HG03558 (cell line): ENCODE results near the gene NDUFB7.
A peak's percentile ranks its signal among the peaks of the same experiment; 100 is the strongest.
"Not testable (repeated sequence)": the region's sequence is repeated elsewhere in the genome, so short reads cannot be mapped to it uniquely, and the experiment has no call there.

Experiments
- ATAC-seq: cut with Tn5 transposase; IDR thresholded peaks from one replicate; pipeline ENCODE4 v1.9.1; 2021; ENCODE audit warnings: moderate number of reproducible peaks; ENCODE audit not compliant: unreplicated experiment; ENCODE audit errors: extremely low read depth

NDUFB7 gene

DNA sequence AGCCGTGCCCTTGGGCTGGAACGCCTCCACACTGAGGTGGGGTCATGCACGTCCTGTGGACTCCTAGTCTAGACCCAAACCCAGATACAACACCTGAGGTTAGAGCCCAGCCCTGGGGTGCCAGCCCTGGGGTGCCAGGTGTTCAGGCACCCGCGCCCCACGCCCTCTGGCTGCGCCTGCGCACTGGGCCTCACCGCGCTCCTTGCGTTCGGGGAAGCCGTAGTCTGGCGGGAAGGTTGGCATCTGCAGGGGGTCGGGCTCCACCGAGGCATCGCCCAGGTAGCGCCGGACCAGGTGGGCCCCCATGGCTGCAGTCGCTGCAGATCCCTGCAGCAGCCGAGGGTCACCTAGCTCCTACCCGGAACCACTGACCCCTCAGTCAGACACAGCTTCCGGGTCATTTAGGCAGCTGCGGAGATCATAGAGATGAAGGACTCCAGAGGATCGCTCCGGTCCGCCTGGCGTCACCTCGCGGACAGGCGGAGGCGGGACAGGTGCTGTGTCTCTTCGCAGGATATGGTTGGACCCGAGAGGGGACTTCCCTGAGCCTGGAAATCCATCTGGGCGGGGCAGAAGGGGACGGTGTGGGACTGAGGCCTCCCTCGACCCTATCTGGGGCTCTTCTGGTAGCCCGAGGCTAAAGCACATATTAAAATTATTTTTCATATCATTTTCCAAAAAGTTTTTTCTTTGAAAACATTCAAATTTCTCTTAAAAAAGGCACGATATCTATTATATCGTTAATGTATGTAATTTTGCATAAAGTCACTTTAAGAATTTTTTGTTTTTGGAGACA lies at the start of gene NDUFB7:
NDUFB7 (minus strand) TSS at position 372 of the 796 bp plus-strand sequence; CDS start at position 306, 66 bp downstream.
- ATAC-seq: peak; percentile 51

DNA sequence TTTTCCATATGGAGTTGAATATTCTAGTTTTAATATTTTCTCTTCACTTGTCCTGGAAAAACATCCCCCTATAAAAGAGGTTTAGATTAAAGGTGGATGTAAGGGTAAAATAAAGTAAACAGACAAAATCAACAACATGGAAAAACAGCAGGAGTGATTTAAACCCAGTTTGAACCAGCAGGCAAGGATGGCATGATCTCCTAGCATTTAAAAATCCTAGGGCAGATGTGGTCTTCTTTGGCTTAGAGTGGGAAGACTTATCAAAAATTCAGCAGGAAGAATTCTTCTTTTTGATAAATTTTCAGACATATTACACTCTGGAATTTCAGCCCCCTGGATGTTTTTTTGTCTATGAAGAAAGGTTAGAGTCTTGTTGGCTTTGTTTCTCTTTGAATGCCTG lies 47.5 kb upstream of the NDUFB7 start:
- no peak for ATAC-seq

DNA sequence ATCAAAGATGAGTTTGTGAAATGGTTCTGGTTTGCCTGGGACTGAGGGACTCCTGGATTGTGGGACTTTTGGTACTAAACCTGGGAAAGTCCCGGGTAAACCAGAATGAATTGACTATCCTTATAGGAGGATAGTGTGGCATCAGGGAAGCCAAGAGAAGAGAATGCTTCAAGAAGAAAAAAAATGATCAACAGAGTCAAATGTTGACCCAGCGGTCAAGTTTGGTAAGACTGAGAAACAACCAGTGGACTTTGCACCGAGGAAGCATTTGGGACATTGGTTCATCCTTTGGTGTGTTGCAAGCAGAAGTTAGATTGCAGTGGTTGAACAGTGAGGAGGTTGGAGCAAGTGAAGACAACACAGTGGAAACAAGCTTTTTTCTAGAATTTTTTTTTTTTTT lies 44.5 kb upstream of the NDUFB7 start:
- ATAC-seq: no peak

DNA sequence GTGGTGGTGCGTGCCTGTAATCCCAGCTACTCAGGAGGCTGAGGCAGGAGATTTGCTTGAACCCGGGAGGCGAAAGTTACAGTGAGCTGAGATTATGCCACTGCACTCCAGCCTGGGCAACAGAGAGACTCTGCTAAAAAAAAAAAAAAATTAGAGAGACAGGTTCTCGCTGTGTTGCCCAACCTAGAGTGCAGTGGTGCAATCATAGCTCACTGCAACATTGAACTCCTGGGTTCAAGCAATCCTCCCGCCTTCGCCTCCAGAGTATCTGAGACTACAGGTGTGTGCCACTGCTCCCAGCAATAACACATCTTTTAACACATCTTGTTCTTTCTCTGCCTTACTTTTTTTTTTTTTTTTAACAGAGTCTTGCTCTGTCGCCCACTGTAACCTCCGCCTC lies 43.8 kb upstream of the NDUFB7 start:
- ATAC-seq: no peak

DNA sequence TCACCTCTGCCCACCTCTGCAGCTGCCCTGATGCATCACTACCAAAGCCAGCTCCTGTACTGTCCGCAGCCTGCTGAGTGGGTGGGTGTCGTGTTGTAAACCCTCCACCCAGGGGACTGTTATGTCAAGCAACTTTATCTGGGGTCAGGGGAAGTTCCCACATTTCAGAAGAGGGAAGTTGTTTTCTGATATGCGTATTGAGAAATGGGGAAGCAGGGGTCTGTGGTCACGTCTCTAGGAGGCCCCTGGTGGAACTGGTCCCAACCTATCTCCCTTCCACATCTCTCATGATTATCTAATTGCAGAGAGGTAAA lies 42.2 kb upstream of the NDUFB7 start:
- ATAC-seq: no peak

DNA sequence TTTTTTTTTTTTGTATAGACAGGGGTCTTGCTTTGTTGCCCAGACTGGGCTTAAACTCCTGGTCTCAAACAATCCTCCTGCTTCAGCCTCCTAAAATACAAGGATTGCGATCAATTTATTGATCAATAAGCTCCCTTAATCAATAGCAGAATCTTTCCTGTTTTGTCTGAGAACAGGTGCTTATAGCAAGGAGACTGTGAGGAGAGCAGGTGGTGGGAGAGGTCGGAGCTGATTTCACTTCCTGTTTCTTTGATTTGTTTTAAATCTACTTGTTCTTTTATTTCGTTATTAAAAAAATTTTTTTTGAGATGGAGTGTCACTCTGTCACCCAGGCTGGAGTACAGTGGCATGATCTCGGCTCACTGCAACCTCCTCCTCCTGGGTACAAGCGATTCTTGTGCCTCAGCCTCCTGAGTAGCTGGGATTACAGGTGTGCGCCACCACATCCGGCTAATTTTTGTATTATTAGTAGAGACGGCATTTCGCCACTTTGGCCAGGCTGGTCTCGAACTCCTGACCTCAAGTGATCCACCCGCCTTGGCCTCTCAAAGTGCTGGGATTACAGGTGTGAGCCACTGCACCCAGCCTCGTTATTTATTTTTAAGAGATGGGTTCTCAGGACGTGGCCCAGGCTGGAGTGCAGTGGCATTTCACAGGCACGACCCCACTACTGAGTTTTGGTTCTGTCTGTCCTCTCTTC lies 41.7 kb upstream of the NDUFB7 start:
- ATAC-seq: not testable (repeated sequence)

DNA sequence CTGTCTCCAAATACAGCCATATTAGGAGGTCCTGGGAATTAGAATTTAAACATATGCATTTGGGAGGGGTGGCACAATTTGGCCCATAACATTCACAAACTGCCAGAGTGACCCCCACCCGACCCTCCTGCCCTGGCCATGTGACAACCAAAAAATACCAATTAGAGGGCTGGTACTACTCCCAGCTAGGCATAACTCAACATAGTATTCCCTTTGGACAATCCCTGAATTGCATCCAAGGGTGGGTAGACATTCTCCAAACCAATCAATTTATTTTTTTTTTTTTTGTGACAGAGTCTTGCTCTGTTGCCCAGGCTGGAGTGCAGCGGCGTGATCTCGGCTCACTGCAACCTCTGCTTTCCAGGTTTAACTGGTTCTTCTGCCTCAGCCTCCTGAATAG lies 40.8 kb upstream of the NDUFB7 start:
- ATAC-seq: no peak

DNA sequence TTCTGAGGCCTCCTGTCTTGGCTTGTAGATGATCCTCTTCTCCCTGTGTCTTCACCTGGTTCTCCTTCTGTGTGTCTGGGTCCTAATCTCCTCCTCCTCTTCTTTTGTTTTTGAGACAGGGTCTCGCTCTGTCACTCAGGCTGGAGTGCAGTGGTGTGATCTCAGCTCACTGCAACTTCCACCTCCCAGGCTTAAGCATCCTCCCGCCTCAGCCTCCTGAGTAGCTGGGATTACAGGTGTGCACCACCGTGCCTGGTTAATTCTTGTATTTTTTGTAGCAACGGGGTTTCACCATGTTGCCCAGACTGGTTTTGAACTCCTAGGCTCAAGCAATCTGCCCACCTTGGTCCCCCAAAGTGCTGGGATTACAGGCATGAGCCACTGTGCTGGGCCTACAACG lies 40.4 kb upstream of the NDUFB7 start:
- not testable (repeated sequence) for ATAC-seq

DNA sequence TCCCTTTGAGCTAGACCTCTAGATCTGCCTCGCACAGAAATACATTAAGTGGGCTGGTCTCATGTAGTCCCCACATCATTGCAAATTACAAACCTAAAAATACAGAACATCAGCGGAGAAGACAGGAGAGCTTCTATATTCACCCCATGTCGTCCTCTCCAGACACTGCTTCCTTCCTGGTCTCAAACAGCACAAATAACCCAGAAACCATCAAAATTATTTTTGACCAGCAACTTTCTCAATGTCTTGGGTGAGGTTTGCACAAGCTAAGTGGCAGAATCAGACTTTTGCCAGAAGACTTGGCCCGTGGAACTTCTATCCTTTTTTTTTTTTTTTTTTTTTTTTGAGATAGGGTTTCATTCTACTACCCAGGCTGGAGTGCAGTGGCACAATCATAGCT lies 39.2 kb upstream of the NDUFB7 start:
- no peak for ATAC-seq

DNA sequence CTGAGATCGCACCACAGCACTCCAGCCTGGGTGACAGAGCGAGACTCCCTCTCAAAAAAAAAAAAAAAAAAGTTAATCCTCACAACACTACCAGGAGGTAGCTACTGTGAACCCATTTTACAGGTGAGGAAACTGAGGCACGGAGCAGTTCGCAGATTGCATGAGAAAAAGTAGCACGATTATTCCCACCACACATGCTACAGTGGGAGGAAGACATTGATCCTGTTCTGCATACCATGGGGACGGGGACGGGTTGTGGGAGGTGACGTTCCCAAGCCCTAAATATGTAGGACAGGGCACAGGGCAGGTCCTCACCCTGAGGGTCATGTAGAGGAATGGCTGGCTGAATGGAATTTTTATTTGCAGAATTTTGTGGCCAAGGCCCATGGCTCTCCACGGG lies 34.8 kb upstream of the NDUFB7 start:
- no peak for ATAC-seq

DNA sequence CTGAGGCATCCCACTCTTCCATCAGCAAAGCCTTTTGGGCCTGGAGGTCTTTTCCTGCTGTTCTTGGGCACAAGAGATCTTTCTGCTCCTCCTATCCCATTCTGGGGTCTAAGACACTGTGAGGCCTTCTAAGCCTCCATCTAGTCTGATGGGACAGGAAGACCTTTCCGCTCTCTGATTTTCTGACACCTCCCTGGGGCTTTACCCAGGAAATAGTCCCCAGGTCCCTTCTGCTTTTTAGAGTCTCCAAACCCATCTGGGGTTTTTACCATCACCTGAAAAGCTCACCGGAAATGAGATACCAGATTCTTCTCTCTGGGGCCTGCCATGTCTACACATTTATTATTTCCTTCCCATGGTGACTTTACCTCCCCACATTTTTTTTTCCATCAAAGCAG lies 32.1 kb upstream of the NDUFB7 start:
- peak; percentile 40 for ATAC-seq

DNA sequence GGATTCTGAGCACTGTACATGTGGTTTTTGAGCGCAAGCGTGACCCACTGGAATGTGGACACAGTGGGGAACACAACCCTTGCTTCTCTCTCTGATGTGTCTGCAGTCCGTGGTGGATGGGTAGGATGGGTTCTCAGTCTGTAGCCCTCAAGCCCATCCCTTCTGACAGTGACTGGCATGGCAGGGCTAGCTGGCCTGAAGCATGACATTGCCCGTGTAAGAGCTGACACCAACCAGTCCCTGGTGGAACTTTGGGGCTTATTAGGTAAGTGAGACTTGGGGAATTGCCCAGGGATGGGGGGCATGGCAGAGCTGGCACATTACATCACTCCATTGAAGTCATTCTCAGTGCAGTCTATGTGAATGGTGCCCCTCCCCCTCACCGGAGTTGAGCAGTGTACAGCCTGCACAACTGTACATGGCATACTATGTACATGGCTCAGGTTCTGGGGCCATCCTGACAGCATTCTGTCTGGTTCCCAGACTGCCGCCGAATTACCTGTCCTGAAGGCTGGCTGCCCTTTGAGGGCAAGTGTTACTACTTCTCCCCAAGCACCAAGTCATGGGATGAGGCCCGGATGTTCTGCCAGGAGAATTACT lies 27.8 kb upstream of the NDUFB7 start:
- ATAC-seq: no peak

DNA sequence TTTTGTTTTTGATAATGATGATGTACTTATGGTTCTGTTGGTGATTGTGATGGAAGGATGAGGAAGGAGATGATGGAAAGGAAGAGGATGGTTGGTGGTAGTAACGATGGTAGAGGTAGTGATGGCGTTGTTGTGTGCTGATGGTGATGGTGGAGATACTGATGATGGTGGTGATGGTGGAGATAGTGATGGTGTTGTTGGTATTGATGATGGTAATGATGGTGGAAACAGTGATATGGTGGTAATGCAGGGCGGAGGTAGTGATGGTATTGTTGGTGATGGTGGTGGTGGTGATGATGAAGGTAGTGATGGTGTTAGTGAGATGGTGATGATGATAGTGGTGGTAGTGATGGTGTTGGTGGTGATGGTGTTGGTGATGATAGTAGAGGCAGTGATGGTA lies 23.7 kb upstream of the NDUFB7 start:
- no peak for ATAC-seq

DNA sequence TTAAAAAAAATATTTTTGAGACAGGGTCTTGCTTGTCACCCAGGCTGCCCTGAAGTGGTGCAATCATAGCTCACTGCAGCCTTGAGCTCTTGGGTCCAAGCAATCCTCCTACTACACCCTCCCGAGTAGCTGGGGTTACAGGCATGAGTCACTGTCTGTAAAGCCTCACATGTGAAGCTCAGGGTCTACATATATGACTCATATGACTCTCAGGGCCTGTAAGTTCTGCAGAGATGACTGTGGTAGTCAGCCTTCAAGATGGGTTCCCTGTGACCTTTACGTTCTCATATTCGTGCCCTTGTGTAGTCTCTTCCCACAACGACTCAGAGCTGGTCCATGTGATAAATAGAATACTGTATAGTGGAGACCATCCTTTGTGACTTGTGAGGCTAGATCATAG lies 17.6 kb upstream of the NDUFB7 start:
- not testable (repeated sequence) for ATAC-seq

DNA sequence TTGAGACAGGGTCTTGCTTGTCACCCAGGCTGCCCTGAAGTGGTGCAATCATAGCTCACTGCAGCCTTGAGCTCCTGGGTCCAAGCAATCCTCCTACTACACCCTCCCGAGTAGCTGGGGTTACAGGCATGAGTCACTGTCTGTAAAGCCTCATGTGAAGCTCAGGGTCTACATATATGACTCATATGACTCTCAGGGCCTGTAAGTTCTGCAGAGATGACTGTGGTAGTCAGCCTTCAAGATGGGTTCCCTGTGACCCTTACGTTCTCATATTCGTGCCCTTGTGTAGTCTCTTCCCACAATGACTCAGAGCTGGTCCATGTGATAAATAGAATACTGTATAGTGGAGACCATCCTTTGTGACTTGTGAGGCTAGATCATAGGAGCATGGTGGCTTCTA lies 13.3 kb upstream of the NDUFB7 start:
- ATAC-seq: peak; percentile 44

DNA sequence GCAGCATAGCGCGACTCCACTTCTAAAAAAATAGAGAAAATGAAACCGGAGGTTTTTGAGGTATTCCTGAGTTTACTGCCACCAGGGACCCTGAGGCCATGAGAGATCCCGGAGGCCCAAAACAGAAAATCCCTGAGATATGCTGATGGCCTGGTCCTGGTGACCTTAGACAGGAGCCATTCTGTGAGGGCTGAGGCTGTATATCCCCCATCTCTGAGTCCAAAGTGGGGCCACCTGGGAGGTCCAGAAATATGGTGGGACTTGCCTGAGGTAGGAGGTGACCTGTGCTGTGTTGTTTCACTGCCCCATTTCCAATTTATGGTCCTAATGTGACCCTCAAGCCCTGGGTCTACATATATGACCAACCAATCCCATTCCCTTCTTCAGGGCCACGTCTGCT lies 12.5 kb upstream of the NDUFB7 start:
- not testable (repeated sequence) for ATAC-seq

DNA sequence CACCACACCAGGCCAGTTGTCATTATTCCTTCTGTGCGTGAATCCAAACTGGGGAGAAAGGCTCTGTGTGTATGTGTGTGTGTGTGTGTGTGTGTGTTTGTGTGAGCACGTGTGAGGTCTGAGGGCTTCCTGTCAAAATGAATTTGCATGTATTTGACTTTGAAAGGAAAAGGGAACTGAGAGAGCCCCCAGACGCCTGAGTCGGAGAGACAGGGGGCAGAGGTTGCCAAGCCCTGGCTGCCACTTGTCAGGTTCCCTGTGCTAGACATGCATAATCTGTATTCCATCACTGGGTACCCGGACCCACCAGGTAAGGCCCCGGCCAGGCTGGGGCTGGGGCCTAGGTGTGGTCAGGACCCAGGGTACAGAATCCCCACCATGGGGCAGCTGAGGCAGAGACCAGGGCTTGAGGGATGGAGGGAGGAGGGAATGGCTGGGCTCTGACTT lies 11.1 kb upstream of the NDUFB7 start, which contains the start of gene CLEC17A:
CLEC17A (plus strand) TSS at position 191 of the 447 bp plus-strand sequence; CDS start at position 268, 77 bp downstream.
- ATAC-seq: no peak

DNA sequence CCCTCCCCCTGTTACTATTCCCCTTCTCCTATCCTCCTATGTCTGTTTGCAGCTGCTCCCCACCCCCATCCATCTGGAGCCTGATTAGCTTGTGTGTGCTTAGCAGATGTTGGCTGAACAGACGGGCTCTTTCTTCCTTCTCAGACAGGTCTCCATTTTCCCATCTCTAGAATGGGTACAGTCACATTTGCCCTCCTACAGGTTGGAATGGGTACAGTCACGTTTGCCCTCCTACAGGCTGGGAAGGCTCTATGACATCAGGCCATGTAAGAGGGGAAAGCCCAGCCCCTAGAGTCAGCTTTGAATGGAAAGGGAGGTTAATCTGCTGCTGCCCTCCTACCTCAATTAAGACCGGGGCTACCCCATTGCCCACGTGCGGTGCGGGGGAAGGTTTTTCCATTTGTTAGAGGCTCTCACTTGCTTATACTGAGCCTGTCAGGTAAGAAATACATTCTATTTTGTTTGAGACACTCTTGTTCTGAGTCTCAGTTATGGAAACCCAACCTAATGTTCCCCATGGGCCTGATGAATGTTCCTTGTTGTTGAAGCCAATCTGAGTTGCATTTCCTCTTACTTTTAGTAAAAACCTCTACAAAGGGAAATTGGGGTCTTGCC lies 8.9 kb upstream of the NDUFB7 start:
- no peak for ATAC-seq

DNA sequence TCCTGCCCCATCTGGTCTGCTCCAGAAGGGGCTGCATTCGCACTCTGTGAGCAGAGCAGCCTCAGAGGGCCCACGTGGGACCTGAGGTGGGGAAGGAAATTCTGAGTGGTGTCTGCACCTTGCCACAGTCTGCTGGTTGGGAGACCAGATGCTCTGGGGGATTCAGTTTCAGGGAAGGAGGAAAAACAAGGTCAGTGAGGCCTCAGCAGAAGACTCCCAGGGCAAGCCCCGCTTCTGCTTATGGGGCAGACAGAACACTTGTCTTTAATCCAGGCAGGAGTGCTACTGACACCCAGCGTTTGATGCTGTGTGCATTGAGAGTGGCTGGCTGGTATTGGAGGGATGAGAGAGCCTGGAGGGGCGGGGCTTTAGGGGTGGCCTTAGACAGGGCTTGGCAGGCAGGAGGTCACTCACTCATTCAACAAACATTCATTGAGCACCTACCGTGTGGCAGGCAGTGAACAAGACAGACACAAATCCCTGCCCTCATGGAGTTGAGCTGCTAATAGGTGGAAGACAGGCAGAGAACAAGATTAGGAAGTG lies 6.1 kb upstream of the NDUFB7 start:
- no peak for ATAC-seq

DNA sequence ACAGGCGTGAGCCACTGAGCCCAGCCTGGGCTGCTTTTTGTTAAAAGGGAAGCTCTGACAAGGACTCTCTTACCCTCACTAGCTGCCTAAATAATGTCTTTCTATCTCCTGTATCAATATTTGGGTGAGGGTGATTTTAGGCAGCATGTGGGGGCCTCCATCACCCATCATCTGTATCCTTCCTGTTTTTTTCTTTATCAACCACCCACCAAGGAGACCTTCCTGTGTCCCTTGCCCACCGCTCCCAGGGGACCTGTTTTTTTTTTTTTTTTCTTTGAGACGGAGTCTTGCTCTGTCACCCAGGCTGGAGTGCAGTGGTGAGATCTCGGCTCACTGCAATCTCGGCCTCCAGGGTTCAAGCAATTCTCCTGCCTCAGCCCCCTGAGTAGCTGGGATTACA lies 5.4 kb upstream of the NDUFB7 start:
- no peak for ATAC-seq

DNA sequence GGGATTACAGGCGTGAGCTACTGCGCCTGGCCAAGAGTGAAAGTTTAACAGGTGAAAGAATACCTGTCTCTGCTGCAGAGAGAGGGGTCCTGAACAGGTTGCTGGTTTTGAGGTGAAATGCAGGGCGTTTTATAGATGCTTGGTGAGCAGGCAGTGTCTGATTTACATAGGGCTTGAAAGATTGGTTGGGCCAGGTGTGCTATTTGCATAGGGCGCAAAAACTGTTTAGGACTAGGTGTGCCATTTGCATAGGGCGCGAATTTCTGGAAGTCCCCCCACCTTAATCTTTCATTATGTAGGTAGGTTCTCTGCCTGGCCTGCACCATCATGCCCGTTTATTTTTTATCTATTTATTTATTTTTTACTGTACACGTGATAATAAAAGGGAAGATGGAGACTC lies 4.5 kb upstream of the NDUFB7 start:
- ATAC-seq: no peak
